OCI-LY7 (cell line): ENCODE results near the gene GRB10.

ENCODE experiments used
- EZH2phosphoT487 ChIP-seq: fragments of 200-600 bp; sonication (generic); IDR thresholded peaks from 2 replicates; pipeline ENCODE4 v1.6.1; 2018; ENCODE audit warnings: low read depth, borderline replicate concordance, mild to moderate bottlenecking, mixed run types, antibody characterized with exemption, low read length, moderate library complexity, mixed read lengths
- TF ChIP-seq, protein P1 (sequence below): fragments of 200-600 bp; sonication (generic); conservative IDR thresholded peaks from 2 replicates; pipeline ENCODE4 v1.5.1; 2014; ENCODE audit warnings: mild to moderate bottlenecking, antibody characterized with exemption, low read length, moderate library complexity, mixed read lengths

DNA sequence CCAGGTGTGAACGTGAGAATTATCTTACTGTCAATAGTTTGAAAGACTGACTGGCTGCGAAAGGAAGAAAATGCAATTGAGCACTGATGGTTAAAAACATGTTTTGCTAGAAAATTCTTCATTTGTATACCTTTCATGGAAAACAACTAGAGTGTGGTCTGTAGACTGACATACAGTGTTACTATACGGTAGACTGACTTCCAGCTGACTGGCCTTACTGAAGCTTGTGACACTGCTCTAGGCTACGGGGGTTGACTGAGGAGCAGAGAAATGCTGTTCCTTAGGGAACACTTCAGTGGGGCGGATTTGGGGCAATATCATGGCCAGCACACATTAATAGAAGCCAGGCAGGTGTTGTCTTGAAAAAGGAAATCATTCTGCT is 191.6 kb downstream of the GRB10 start:
- TF ChIP-seq, protein P1, sequence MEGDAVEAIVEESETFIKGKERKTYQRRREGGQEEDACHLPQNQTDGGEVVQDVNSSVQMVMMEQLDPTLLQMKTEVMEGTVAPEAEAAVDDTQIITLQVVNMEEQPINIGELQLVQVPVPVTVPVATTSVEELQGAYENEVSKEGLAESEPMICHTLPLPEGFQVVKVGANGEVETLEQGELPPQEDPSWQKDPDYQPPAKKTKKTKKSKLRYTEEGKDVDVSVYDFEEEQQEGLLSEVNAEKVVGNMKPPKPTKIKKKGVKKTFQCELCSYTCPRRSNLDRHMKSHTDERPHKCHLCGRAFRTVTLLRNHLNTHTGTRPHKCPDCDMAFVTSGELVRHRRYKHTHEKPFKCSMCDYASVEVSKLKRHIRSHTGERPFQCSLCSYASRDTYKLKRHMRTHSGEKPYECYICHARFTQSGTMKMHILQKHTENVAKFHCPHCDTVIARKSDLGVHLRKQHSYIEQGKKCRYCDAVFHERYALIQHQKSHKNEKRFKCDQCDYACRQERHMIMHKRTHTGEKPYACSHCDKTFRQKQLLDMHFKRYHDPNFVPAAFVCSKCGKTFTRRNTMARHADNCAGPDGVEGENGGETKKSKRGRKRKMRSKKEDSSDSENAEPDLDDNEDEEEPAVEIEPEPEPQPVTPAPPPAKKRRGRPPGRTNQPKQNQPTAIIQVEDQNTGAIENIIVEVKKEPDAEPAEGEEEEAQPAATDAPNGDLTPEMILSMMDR, result no peak
- TF ChIP-seq EZH2phosphoT487, result no peak
